GM04504 (cell line): ENCODE measurements around the gene TRMT11.

Experiments
- DNase-seq: peaks from one replicate; pipeline ENCODE4 v3.0.0-alpha.2; 2012; ENCODE audit warnings: low read depth

The TRMT11 gene

GRCh38 chr6:126076992-126077664 lies 90.8 kb downstream of the TRMT11 start:
- no peak for DNase-seq

- peak; percentile 87 for DNase-seq
Measured at GRCh38 chr6:126077810-126078776, 91.8 kb downstream of the TRMT11 start.

- DNase-seq = no peak
Measured at GRCh38 chr6:126083875-126084274, 97.5 kb downstream of the TRMT11 start.

- DNase-seq = no peak
Measured at GRCh38 chr6:126086560-126086959, 100.2 kb downstream of the TRMT11 start.
